H9 (cell line): Measurements from ENCODE around the gene CACNA2D3. TPM values are rescaled to one million over a fixed set of nuclear protein-coding genes. Genes with fewer than 3 reads are reported as not detected.

Source experiments
- DNase-seq: peaks from one replicate; pipeline ENCODE4 v3.0.0-alpha.2; 2017
- H2AFZ ChIP-seq: one replicate; pipeline ENCODE4 v1.6.1; 2013; ENCODE audit warnings: mild to moderate bottlenecking, low read length, control low read depth, moderate library complexity
- H2AK5ac ChIP-seq: 2 replicates; pipeline ENCODE4 v1.6.1; 2013; ENCODE audit warnings: low read length, control low read depth, mixed read lengths; ENCODE audit not compliant: insufficient read length
- H2BK120ac ChIP-seq: one replicate; pipeline ENCODE4 v1.6.1; 2013; ENCODE audit warnings: low read depth, mild to moderate bottlenecking, low read length, control low read depth, inconsistent platforms; ENCODE audit not compliant: poor library complexity, severe bottlenecking
- H2BK12ac ChIP-seq: 2 replicates; pipeline ENCODE4 v1.6.1; 2013; ENCODE audit warnings: low read length, control low read depth, mixed read lengths, low read depth; ENCODE audit not compliant: insufficient read length
- H2BK15ac ChIP-seq: 2 replicates; pipeline ENCODE4 v1.6.1; 2013; ENCODE audit warnings: low read depth, low read length, control low read depth
- H2BK20ac ChIP-seq: one replicate; pipeline ENCODE4 v1.6.1; 2013; ENCODE audit warnings: low read depth, mild to moderate bottlenecking, low read length, control low read depth, inconsistent platforms; ENCODE audit not compliant: poor library complexity, severe bottlenecking
- H2BK5ac ChIP-seq: 2 replicates; pipeline ENCODE4 v1.6.1; 2013; ENCODE audit warnings: low read length, control low read depth, mixed read lengths; ENCODE audit not compliant: insufficient read length
- H3K14ac ChIP-seq: 2 replicates; pipeline ENCODE4 v1.6.1; 2013; ENCODE audit warnings: low read length, control low read depth; ENCODE audit not compliant: insufficient read depth
- H3K18ac ChIP-seq: 2 replicates; pipeline ENCODE4 v1.6.1; 2013; ENCODE audit warnings: low read depth, mild to moderate bottlenecking, mixed read lengths, low read length, control low read depth; ENCODE audit not compliant: insufficient read length
- H3K23ac ChIP-seq: 2 replicates; pipeline ENCODE4 v1.6.1; 2013; ENCODE audit warnings: low read length, control low read depth, mixed read lengths, low read depth; ENCODE audit not compliant: insufficient read length
- H3K23me2 ChIP-seq: 2 replicates; pipeline ENCODE4 v1.6.1; 2013; ENCODE audit warnings: low read depth, mild to moderate bottlenecking, mixed read lengths, low read length, control low read depth; ENCODE audit not compliant: insufficient read length, poor library complexity, severe bottlenecking
- H3K27ac ChIP-seq: 2 replicates; pipeline ENCODE4 v1.5.1; 2013; ENCODE audit warnings: low read length, control low read depth, mixed read lengths, low read depth; ENCODE audit not compliant: insufficient read length
- H3K27me3 ChIP-seq: 2 replicates; pipeline ENCODE4 v1.6.1; 2013; ENCODE audit warnings: low read length, control low read depth, inconsistent platforms; ENCODE audit not compliant: insufficient read depth
- H3K4ac ChIP-seq: 2 replicates; pipeline ENCODE4 v1.6.1; 2013; ENCODE audit warnings: low read depth, mild to moderate bottlenecking, control low read depth, inconsistent platforms, low read length, moderate library complexity
- H3K4me1 ChIP-seq: 2 replicates; pipeline ENCODE4 v1.6.1; 2013; ENCODE audit warnings: low read length, control low read depth, inconsistent platforms; ENCODE audit not compliant: insufficient read depth
- H3K4me2 ChIP-seq: 2 replicates; pipeline ENCODE4 v1.6.1; 2013; ENCODE audit warnings: low read length, control low read depth, mixed read lengths; ENCODE audit not compliant: insufficient read length, insufficient read depth
- H3K56ac ChIP-seq: 2 replicates; pipeline ENCODE4 v1.6.1; 2013; ENCODE audit warnings: low read depth, mild to moderate bottlenecking, mixed read lengths, low read length, control low read depth; ENCODE audit not compliant: insufficient read length
- H3K79me1 ChIP-seq: 2 replicates; pipeline ENCODE4 v1.6.1; 2013; ENCODE audit warnings: low read depth, mild to moderate bottlenecking, moderate library complexity, low read length, control low read depth, inconsistent platforms; ENCODE audit not compliant: insufficient read depth, poor library complexity, severe bottlenecking
- H3K79me2 ChIP-seq: 2 replicates; pipeline ENCODE4 v1.6.1; 2013; ENCODE audit warnings: low read length, control low read depth, inconsistent platforms; ENCODE audit not compliant: insufficient read depth
- H3K9ac ChIP-seq: 2 replicates; pipeline ENCODE4 v1.6.1; 2013; ENCODE audit warnings: low read length, control low read depth, mixed read lengths; ENCODE audit not compliant: insufficient read length; ENCODE audit errors: extremely low read depth
- H3K9me3 ChIP-seq: one replicate; pipeline ENCODE4 v1.6.1; 2013; ENCODE audit warnings: low read depth, low read length, inconsistent platforms; ENCODE audit not compliant: control insufficient read depth
- H3T11ph ChIP-seq: one replicate; pipeline ENCODE4 v1.6.1; 2013; ENCODE audit warnings: mild to moderate bottlenecking, low read length, control low read depth, inconsistent platforms
- H4K20me1 ChIP-seq: one replicate; pipeline ENCODE4 v1.6.1; 2013; ENCODE audit not compliant: control insufficient read depth, insufficient read length, insufficient read depth
- H4K5ac ChIP-seq: 2 replicates; pipeline ENCODE4 v1.6.1; 2013; ENCODE audit warnings: low read depth, mild to moderate bottlenecking, mixed read lengths, low read length, control low read depth; ENCODE audit not compliant: insufficient read length
- H4K8ac ChIP-seq: replicated peaks from 2 replicates; pipeline ENCODE4 v1.6.1; 2013; ENCODE audit warnings: low read length, control low read depth, mixed read lengths, low read depth; ENCODE audit not compliant: insufficient read length
- H4K91ac ChIP-seq: 2 replicates; pipeline ENCODE4 v1.6.1; 2013; ENCODE audit warnings: low read depth, mild to moderate bottlenecking, moderate library complexity, mixed read lengths, low read length, control low read depth; ENCODE audit not compliant: insufficient read length
- H3K27ac Mint-ChIP-seq, 3 experiments: 2 replicates in 2 of 3; 3 replicates in 1 of 3; pipeline ENCODE4 v1.8.0; 2020 to 2021; ENCODE audit warnings: mixed read lengths in 3 of 3, mild to moderate bottlenecking in 1 of 3, moderate library complexity in 1 of 3
- H3K27me3 Mint-ChIP-seq: 2 replicates; pipeline ENCODE4 v1.8.0; 2021; ENCODE audit warnings: low read depth, mild to moderate bottlenecking, moderate library complexity, mixed read lengths
- H3K36me3 Mint-ChIP-seq, 3 experiments: 2 replicates in 2 of 3; 3 replicates in 1 of 3; pipeline ENCODE4 v1.8.0; 2020 to 2021; ENCODE audit warnings: low read depth in 3 of 3, mixed read lengths in 3 of 3; ENCODE audit not compliant: insufficient read depth in 1 of 3
- H3K4me1 Mint-ChIP-seq, 2 experiments: 2 replicates each; pipeline ENCODE4 v1.8.0; 2020; ENCODE audit warnings: mixed read lengths in 2 of 2
- H3K4me3 Mint-ChIP-seq, 2 experiments: 2 replicates in 1 of 2; 3 replicates in 1 of 2; pipeline ENCODE4 v1.8.0; 2020 to 2021; ENCODE audit warnings: mild to moderate bottlenecking in 2 of 2, mixed read lengths in 2 of 2, moderate library complexity in 1 of 2
- H3K9me3 Mint-ChIP-seq, 2 experiments: 2 replicates in 1 of 2; 3 replicates in 1 of 2; pipeline ENCODE4 v1.8.0; 2020; ENCODE audit warnings: mild to moderate bottlenecking in 2 of 2, mixed read lengths in 2 of 2, moderate library complexity in 1 of 2
- WGBS: extraction: QIAGEN DNeasy Blood & Tissue Kit; methylation state at CpG from one replicate; pipeline ENCODE4 v1.1.7; 2013; ENCODE audit warnings: missing lambda C conversion rate, low lambda C conversion rate, mixed read lengths; ENCODE audit not compliant: insufficient read length; ENCODE audit errors: extremely low coverage; 5-methylcytosine and 5-hydroxymethylcytosine counted together
- total RNA-seq: library from RNA; stranded (reverse); gene quantifications from 2 replicates; pipeline ENCODE4 v1.2.1, GENCODE V29; 2021
- TF ChIP-seq, protein P1 (sequence below): fragments of 200-600 bp; sonication (generic); conservative IDR thresholded peaks from 3 replicates; pipeline ENCODE4 v1.8.0; 2021; ENCODE audit warnings: antibody characterized with exemption, mild to moderate bottlenecking

Gene CACNA2D3
- total RNA-seq, 1 experiment from 2014 or later: 3.2 TPM

DNA sequence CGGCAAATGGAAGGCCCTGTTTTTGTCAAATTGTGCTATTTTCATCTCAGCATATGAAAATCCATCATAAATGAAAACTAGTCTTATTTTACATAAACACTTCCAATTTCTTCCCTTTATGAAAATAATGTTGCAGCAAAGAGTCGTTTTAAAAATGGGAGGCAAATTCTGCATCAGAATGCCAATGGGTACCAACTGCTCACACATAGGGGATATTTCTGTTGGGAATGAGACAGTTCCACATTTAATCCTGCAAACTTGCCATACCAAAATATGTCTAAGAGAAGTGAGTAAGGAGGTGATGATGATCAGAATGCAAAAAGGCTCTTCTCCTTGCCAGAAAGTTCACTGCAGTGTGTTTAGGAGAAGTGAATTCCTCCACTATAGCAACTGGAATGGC, 391.7 kb downstream of the CACNA2D3 start:
- H3K9ac ChIP-seq: no peak overlapping the region
- H2AFZ ChIP-seq: no peak overlapping the region
- no peak overlapping the region for H3K23ac ChIP-seq
- no peak overlapping the region for H3K56ac ChIP-seq
- no peaks in the 10 kb centered on the region for H3K4me1 ChIP-seq
- Mint-ChIP-seq H3K9me3 (peaks cover 10 to 16% of the 10 kb centered on the region in 2 experiments; a peak in 4 of 5 replicates), H3K36me3 (peaks cover 0 to 5% (median 4%) of the 10 kb centered on the region in 3 experiments; a peak in 3 of 7 replicates), H3K4me3 (no peak overlapping the region), H3K27me3 (peaks cover 8% of the 10 kb centered on the region), H3K4me1 (peaks cover 0 to 2% of the 10 kb centered on the region in 2 experiments; a peak in 1 of 4 replicates), H3K27ac (no peak overlapping the region)
- no peaks in the 10 kb centered on the region for H3K79me1 ChIP-seq
- WGBS: no CpG with 5 or more reads among the region's 2 CpGs
- H3K14ac ChIP-seq: no peak overlapping the region
- TF ChIP-seq, protein P1, sequence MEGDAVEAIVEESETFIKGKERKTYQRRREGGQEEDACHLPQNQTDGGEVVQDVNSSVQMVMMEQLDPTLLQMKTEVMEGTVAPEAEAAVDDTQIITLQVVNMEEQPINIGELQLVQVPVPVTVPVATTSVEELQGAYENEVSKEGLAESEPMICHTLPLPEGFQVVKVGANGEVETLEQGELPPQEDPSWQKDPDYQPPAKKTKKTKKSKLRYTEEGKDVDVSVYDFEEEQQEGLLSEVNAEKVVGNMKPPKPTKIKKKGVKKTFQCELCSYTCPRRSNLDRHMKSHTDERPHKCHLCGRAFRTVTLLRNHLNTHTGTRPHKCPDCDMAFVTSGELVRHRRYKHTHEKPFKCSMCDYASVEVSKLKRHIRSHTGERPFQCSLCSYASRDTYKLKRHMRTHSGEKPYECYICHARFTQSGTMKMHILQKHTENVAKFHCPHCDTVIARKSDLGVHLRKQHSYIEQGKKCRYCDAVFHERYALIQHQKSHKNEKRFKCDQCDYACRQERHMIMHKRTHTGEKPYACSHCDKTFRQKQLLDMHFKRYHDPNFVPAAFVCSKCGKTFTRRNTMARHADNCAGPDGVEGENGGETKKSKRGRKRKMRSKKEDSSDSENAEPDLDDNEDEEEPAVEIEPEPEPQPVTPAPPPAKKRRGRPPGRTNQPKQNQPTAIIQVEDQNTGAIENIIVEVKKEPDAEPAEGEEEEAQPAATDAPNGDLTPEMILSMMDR: no peak
- H2BK5ac ChIP-seq: no peak overlapping the region
- no peak for DNase-seq
- H3K4ac ChIP-seq: no peak overlapping the region
- H3K27ac ChIP-seq: no peak overlapping the region
- no peak overlapping the region for H3K4me2 ChIP-seq
- no peak overlapping the region for H4K8ac ChIP-seq
- no peak overlapping the region for H2BK15ac ChIP-seq
- H3K9me3 ChIP-seq: no peaks in the 10 kb centered on the region
- H2AK5ac ChIP-seq: no peak overlapping the region
- no peaks in the 10 kb centered on the region for H4K20me1 ChIP-seq
- no peak overlapping the region for H4K5ac ChIP-seq
- H2BK12ac ChIP-seq: no peak overlapping the region
- H3K27me3 ChIP-seq: no peaks in the 10 kb centered on the region
- H3K79me2 ChIP-seq: no peaks in the 10 kb centered on the region
- H3K23me2 ChIP-seq: no peaks in the 10 kb centered on the region
- no peak overlapping the region for H2BK120ac ChIP-seq
- no peak overlapping the region for H3T11ph ChIP-seq
- no peak overlapping the region for H4K91ac ChIP-seq
- H3K18ac ChIP-seq: no peak overlapping the region
- H2BK20ac ChIP-seq: no peak overlapping the region
